GM23338 (cell line): ENCODE results near the gene PPM1L. TPM values are rescaled to one million over a fixed set of nuclear protein-coding genes. Genes with fewer than 3 reads are reported as not detected.

Experiments used
- ATAC-seq: fragments of 200-7000 bp; cut with Tn5 transposase; 3 replicates; pipeline ENCODE4 v1.9.1; 2020
- DNase-seq: peaks from one replicate; pipeline ENCODE4 v3.0.0-alpha.2; 2015; ENCODE audit warnings: low spot score
- H2AFZ ChIP-seq: fragments of 200-600 bp; sonication (generic); 2 replicates; pipeline ENCODE4 v1.8.0; 2016; ENCODE audit warnings: antibody characterized with exemption, mild to moderate bottlenecking, moderate library complexity
- H3F3A ChIP-seq: fragments of 200-600 bp; sonication (generic); replicated peaks from 2 replicates; pipeline ENCODE4 v1.8.0; 2017; ENCODE audit warnings: antibody characterized with exemption, mixed run types, low read depth
- H3K27ac ChIP-seq: fragments of 200-600 bp; sonication (generic); 2 replicates; pipeline ENCODE4 v1.6.1; 2016; ENCODE audit warnings: low read depth
- H3K27me3 ChIP-seq: fragments of 200-600 bp; sonication (generic); 2 replicates; pipeline ENCODE4 v1.8.0; 2016; ENCODE audit warnings: mild to moderate bottlenecking, mixed run types, moderate library complexity; ENCODE audit not compliant: insufficient read depth
- H3K36me3 ChIP-seq: fragments of 200-600 bp; sonication (generic); 2 replicates; pipeline ENCODE4 v1.8.0; 2016; ENCODE audit warnings: mild to moderate bottlenecking; ENCODE audit not compliant: insufficient read depth
- H3K4me1 ChIP-seq: fragments of 200-600 bp; sonication (generic); 2 replicates; pipeline ENCODE4 v1.8.0; 2016; ENCODE audit warnings: mild to moderate bottlenecking, moderate library complexity; ENCODE audit not compliant: insufficient read depth
- H3K4me2 ChIP-seq: fragments of 200-600 bp; sonication (generic); 2 replicates; pipeline ENCODE4 v1.7.1; 2017; ENCODE audit warnings: mixed run types
- H3K4me3 ChIP-seq: fragments of 200-600 bp; sonication (generic); 2 replicates; pipeline ENCODE4 v1.6.1; 2016; ENCODE audit warnings: mixed run types
- H3K79me2 ChIP-seq: fragments of 200-600 bp; sonication (generic); replicated peaks from 2 replicates; pipeline ENCODE4 v1.8.0; 2017; ENCODE audit warnings: mild to moderate bottlenecking; ENCODE audit not compliant: insufficient read depth
- H3K9me2 ChIP-seq: fragments of 200-600 bp; sonication (generic); 2 replicates; pipeline ENCODE4 v1.8.0; 2017; ENCODE audit not compliant: insufficient read depth
- H4K20me1 ChIP-seq: fragments of 200-600 bp; sonication (generic); replicated peaks from 2 replicates; pipeline ENCODE4 v1.8.0; 2017; ENCODE audit warnings: mild to moderate bottlenecking; ENCODE audit not compliant: insufficient read depth
- H3K27ac Mint-ChIP-seq: 2 replicates; pipeline ENCODE4 v1.8.0; 2020; ENCODE audit warnings: inconsistent platforms, mild to moderate bottlenecking, moderate library complexity, mixed read lengths
- H3K27me3 Mint-ChIP-seq: 3 replicates; pipeline ENCODE4 v1.8.0; 2022; ENCODE audit warnings: low read depth, mild to moderate bottlenecking, moderate library complexity, mixed read lengths, inconsistent platforms; ENCODE audit not compliant: insufficient read depth, poor library complexity
- H3K36me3 Mint-ChIP-seq: 3 replicates; pipeline ENCODE4 v1.8.0; 2021; ENCODE audit warnings: low read depth, mild to moderate bottlenecking, inconsistent platforms, moderate library complexity, mixed read lengths
- H3K4me1 Mint-ChIP-seq: 3 replicates; pipeline ENCODE4 v1.8.0; 2020; ENCODE audit warnings: mild to moderate bottlenecking, inconsistent platforms, mixed read lengths
- H3K4me3 Mint-ChIP-seq: 3 replicates; pipeline ENCODE4 v1.8.0; 2021; ENCODE audit warnings: moderate library complexity, mild to moderate bottlenecking, inconsistent platforms, mixed read lengths
- H3K9me3 Mint-ChIP-seq: 3 replicates; pipeline ENCODE4 v1.8.0; 2020; ENCODE audit warnings: moderate library complexity, mild to moderate bottlenecking, inconsistent platforms, mixed read lengths
- CREB1 ChIP-seq: fragments of 250-450 bp; sonication (Bioruptor Pico); IDR thresholded peaks from 2 replicates; pipeline ENCODE4 v1.5.0; 2020; ENCODE audit warnings: low read depth, mild to moderate bottlenecking, moderate library complexity
- CTCF ChIP-seq, 2 experiments: fragments of 200-600 bp in 1 of 2; sonication (generic) in 1 of 2; conservative IDR thresholded peaks; 2 replicates each; pipeline versions ENCODE4 v1.5.1 to v1.6.1; 2016 to 2017; ENCODE audit warnings: antibody characterized with exemption in 2 of 2, low read depth in 2 of 2, mild to moderate bottlenecking in 2 of 2, moderate library complexity in 1 of 2
- ETS1 ChIP-seq: IDR thresholded peaks from 2 replicates; pipeline ENCODE4 v1.6.1; 2016; ENCODE audit warnings: antibody characterized with exemption
- JUNB ChIP-seq: IDR thresholded peaks from one replicate; pipeline ENCODE4 v1.6.1; 2016; ENCODE audit warnings: antibody characterized with exemption; ENCODE audit not compliant: unreplicated experiment
- REST ChIP-seq: IDR thresholded peaks from one replicate; pipeline ENCODE4 v1.6.1; 2018; ENCODE audit warnings: antibody characterized with exemption; ENCODE audit not compliant: unreplicated experiment
- STAT1 ChIP-seq: IDR thresholded peaks from one replicate; pipeline ENCODE4 v1.6.1; 2016; ENCODE audit warnings: antibody characterized with exemption; ENCODE audit not compliant: unreplicated experiment
- ZNF331 ChIP-seq: fragments of 250-450 bp; sonication (Bioruptor Pico); IDR thresholded peaks from 2 replicates; pipeline ENCODE4 v1.5.0; 2020; ENCODE audit warnings: low read depth, mild to moderate bottlenecking, moderate library complexity
- polyA plus RNA-seq: library from polyadenylated mRNA; unstranded; fragments of >200 nt; fragmentation: Nextera tagmentation; extraction: Ambion mirVana; gene quantifications from 2 replicates; pipeline ENCODE4 v1.2.1, GENCODE V29; 2016
- total RNA-seq: library from RNA; depleted of rRNA; stranded (reverse); fragments of >200 nt; shearing (Covaris generic); gene quantifications from 2 replicates; pipeline ENCODE4 v1.2.3, GENCODE V29; 2014

The PPM1L gene
- total and polyA plus RNA-seq, 2 experiments from 2014 or later = 3.9 to 26.4 TPM

DNA sequence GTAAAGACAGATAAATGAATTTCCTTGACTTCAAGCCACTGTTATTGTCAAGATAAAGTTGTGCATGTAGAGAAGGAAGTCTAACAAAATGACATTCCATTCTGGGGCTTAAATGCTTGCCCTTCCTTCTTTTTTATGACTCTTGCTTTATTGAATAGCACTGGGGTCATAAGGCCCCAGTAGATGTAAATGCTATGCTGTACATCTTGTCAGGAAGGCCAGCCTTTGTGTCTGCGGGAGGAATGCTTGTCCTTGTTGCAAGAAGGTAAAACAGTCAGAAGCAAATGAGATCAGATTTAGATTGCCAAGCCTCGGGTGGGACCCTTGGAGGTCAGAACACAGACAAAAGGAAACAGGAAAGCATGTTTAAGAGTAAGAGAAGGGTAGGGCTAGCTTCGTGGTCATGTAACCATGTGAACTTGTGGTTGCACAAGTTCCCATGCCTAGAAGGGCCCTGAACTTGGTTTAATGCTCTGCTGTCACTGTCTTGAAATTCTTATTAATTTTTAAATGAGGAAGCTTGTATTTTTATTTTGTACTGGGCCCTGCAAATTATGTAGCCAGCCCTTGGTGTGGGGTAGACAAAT, 81.5 kb downstream of the PPM1L start:
- no peak overlapping the region for H3K4me3 ChIP-seq
- no peak for ATAC-seq
- no peak for TF ChIP-seq JUNB
- no peak for TF ChIP-seq CTCF (conservative IDR thresholded peaks at IDR 0.05; ENCODE audit: low read depth in 2 of 2)
- TF ChIP-seq CREB1 = no peak
- TF ChIP-seq STAT1 = no peak

GRCh38 chr3:160840590-160840989, 84.6 kb downstream of the PPM1L start:
- Histone ChIP-seq H3K9me2 (no peaks in the 10 kb centered on the region), H3K27ac (no peak overlapping the region), H2AFZ (no peak overlapping the region), H3K27me3 (no peaks in the 10 kb centered on the region), H3F3A (no peaks in the 10 kb centered on the region), H3K4me2 (no peak overlapping the region), H3K4me1 (no peaks in the 10 kb centered on the region), H3K4me3 (no peak overlapping the region), H3K79me2 (no peaks in the 10 kb centered on the region), H4K20me1 (no peaks in the 10 kb centered on the region), H3K36me3 (no peaks in the 10 kb centered on the region)
- no peaks in the 10 kb centered on the region; the same call in 2 of the 3 replicates for H3K9me3 Mint-ChIP-seq
- ATAC-seq (no peak), DNase-seq (no peak)
- H3K27ac Mint-ChIP-seq = no peak overlapping the region
- no peaks in the 10 kb centered on the region for H3K36me3 Mint-ChIP-seq
- no peak overlapping the region for H3K4me3 Mint-ChIP-seq
- peaks cover 8% of the 10 kb centered on the region; the same call in 2 of the 3 replicates for H3K4me1 Mint-ChIP-seq
- peaks cover 5% of the 10 kb centered on the region for H3K27me3 Mint-ChIP-seq
- TF ChIP-seq CTCF (conservative IDR thresholded peaks at IDR 0.05; ENCODE audit: low read depth in 2 of 2) (no peak), REST (no peak), ZNF331 (CRISPR knock-in tag) (no peak), ETS1 (no peak)

More for the DNA sequence above, 81.5 kb downstream of the PPM1L start:
- no peak for DNase-seq
- Mint-ChIP-seq H3K36me3 (peaks cover 3% of the 10 kb centered on the region; the same call in 2 of the 3 replicates), H3K9me3 (peaks cover 5% of the 10 kb centered on the region; the same call in 2 of the 3 replicates), H3K4me1 (peaks cover 8% of the 10 kb centered on the region; the same call in 2 of the 3 replicates), H3K4me3 (no peak overlapping the region), H3K27ac (no peak overlapping the region; the same call in 1 of the 2 replicates), H3K27me3 (peaks cover 6% of the 10 kb centered on the region)
- Histone ChIP-seq H3K36me3 (no peaks in the 10 kb centered on the region), H3K4me2 (no peak overlapping the region), H3K27me3 (no peaks in the 10 kb centered on the region), H3K79me2 (peaks cover 8% of the 10 kb centered on the region), H3F3A (no peaks in the 10 kb centered on the region), H4K20me1 (no peaks in the 10 kb centered on the region), H3K9me2 (no peaks in the 10 kb centered on the region), H2AFZ (no peak overlapping the region), H3K27ac (no peak overlapping the region), H3K4me1 (no peaks in the 10 kb centered on the region)
